PC-3 (cell line): ENCODE data around the gene AK8.

Experiments used
- EZH2 ChIP-seq: fragments of 300-600 bp; sonication (generic); IDR thresholded peaks from one replicate; pipeline ENCODE4 v1.6.1; 2017; ENCODE audit warnings: antibody characterized with exemption, mild to moderate bottlenecking, low read length; ENCODE audit not compliant: unreplicated experiment
- TF ChIP-seq, protein P1 (sequence below): fragments of 300-600 bp; sonication (generic); conservative IDR thresholded peaks from 2 replicates; pipeline ENCODE4 v1.5.1; 2017; ENCODE audit warnings: antibody characterized with exemption, low read depth, mild to moderate bottlenecking, low read length

DNA sequence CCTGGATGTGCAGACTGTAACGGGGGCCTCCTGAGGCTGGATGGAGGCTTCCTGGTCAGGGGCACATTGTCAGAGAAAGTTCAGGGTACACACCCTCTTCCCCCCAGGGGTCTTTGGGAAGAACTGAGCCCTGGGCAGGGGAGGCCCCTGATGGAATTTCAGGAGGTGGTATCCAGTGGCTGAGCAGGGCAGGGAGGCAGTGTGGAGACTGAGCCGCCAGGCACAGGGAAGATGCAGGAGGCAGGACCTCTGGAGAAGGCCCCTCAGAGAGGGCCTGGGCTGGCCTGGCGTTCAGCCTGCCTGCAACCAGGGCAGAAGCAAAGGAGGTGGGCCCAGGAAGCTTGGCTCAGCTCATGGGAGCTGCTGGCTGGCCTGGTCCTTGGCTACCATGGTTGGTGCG is 154.3 kb downstream of the AK8 start:
- no peak for TF ChIP-seq EZH2
- TF ChIP-seq, protein P1, sequence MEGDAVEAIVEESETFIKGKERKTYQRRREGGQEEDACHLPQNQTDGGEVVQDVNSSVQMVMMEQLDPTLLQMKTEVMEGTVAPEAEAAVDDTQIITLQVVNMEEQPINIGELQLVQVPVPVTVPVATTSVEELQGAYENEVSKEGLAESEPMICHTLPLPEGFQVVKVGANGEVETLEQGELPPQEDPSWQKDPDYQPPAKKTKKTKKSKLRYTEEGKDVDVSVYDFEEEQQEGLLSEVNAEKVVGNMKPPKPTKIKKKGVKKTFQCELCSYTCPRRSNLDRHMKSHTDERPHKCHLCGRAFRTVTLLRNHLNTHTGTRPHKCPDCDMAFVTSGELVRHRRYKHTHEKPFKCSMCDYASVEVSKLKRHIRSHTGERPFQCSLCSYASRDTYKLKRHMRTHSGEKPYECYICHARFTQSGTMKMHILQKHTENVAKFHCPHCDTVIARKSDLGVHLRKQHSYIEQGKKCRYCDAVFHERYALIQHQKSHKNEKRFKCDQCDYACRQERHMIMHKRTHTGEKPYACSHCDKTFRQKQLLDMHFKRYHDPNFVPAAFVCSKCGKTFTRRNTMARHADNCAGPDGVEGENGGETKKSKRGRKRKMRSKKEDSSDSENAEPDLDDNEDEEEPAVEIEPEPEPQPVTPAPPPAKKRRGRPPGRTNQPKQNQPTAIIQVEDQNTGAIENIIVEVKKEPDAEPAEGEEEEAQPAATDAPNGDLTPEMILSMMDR, result no peak
